HepG2 (cell line): Measurements from ENCODE around the gene ANXA2. TPM values are rescaled to one million over a fixed set of nuclear protein-coding genes. Genes with fewer than 3 reads are reported as not detected.

Source experiments
- ATAC-seq: fragments of 200-7000 bp; cut with Tn5 transposase; 3 replicates; pipeline ENCODE4 v1.9.1; 2020; ENCODE audit warnings: mild to moderate bottlenecking, moderate library complexity
- Bru-seq: library from RNA; stranded (reverse); fragments of 400-500 nt; gene quantifications from one replicate; lab custom pipeline; 2021; lab: Mats Ljungman, UMichigan
- BruChase-seq, 2 experiments: library from RNA; stranded (reverse); fragments of 400-500 nt; gene quantifications; one replicate each; lab custom pipeline; 2021; lab: Mats Ljungman, UMichigan
- BruUV-seq: library from RNA; stranded (reverse); fragments of 400-500 nt; replicated peaks from 2 replicates; lab custom pipeline; 2021; lab: Mats Ljungman, UMichigan
- CTCF ChIA-PET: fragments of 300-600 bp; formaldehyde crosslinking; extraction: SDS; loops from one replicate; lab custom pipeline; 2021; ENCODE audit warnings: low total read pairs, inconsistent platforms, low intra/inter-chr PET ratio; lab: Yijun Ruan, JAX
- POLR2A ChIA-PET: fragments of 350-600 bp; sonication (Branson Sonifier 250); formaldehyde crosslinking; loops from one replicate; lab custom pipeline; 2020; ENCODE audit warnings: antibody characterized with exemption, inconsistent platforms; lab: Yijun Ruan, JAX
- DNase-seq: peaks from one replicate; pipeline ENCODE4 v3.0.0-alpha.2; 2015; ENCODE audit warnings: low spot score
- FAIRE-seq: peaks from 3 replicates; lab custom pipeline; 2011; peaks lifted over from hg19 to GRCh38; lab: Jason Lieb, UNC
- H2AFZ ChIP-seq: one replicate; pipeline ENCODE4 v1.6.1; 2011; ENCODE audit warnings: low read length, inconsistent platforms
- H3K27ac ChIP-seq: fragments of 300-600 bp; 3 replicates; pipeline ENCODE4 v1.8.0; 2011; ENCODE audit warnings: mixed run types, mild to moderate bottlenecking, mixed read lengths, low read length, inconsistent platforms; ENCODE audit not compliant: insufficient read depth; ENCODE audit errors: extremely low read length
- H3K27me3 ChIP-seq, 2 experiments: fragments of 200-600 bp in 1 of 2; 2 replicates in 1 of 2; 3 replicates in 1 of 2; pipeline versions ENCODE4 v1.6.0 to v1.8.0; 2011; ENCODE audit warnings: low read length in 2 of 2, mild to moderate bottlenecking in 2 of 2, moderate library complexity in 2 of 2, inconsistent platforms in 1 of 2; ENCODE audit not compliant: insufficient read depth in 2 of 2, control insufficient read depth in 1 of 2
- H3K36me3 ChIP-seq, 2 experiments: fragments of 200-600 bp in 1 of 2; replicated peaks in 1 of 2; 2 replicates in 1 of 2; 3 replicates in 1 of 2; pipeline versions ENCODE4 v1.5.1 to v1.8.0; 2011; ENCODE audit warnings: low read length in 2 of 2, inconsistent platforms in 1 of 2; ENCODE audit not compliant: insufficient read depth in 2 of 2, control insufficient read depth in 1 of 2
- H3K4me1 ChIP-seq: 2 replicates; pipeline ENCODE4 v1.5.1; 2012; ENCODE audit warnings: low read length, inconsistent platforms; ENCODE audit not compliant: insufficient read depth
- H3K4me2 ChIP-seq: 2 replicates; pipeline ENCODE4 v1.6.0; 2011; ENCODE audit warnings: low read depth, low read length, inconsistent platforms
- H3K4me3 ChIP-seq, 3 experiments: fragments of 200-600 bp in 1 of 3; sonication (generic), shearing (Covaris generic) in 1 of 3; replicated peaks in 1 of 3; 2 replicates each; pipeline ENCODE4 v1.5.1; 2011 to 2016; ENCODE audit warnings: low read length in 3 of 3, inconsistent platforms in 2 of 3, low read depth in 2 of 3, mild to moderate bottlenecking in 2 of 3, control low read depth in 1 of 3, mixed read lengths in 1 of 3; ENCODE audit not compliant: insufficient read depth in 1 of 3
- H3K79me2 ChIP-seq: one replicate; pipeline ENCODE4 v1.6.1; 2011; ENCODE audit warnings: low read length, inconsistent platforms; ENCODE audit not compliant: insufficient read depth
- H3K9ac ChIP-seq: 2 replicates; pipeline ENCODE4 v1.6.0; 2011; ENCODE audit warnings: mild to moderate bottlenecking, low read depth, low read length, inconsistent platforms; ENCODE audit not compliant: insufficient read depth
- H3K9me3 ChIP-seq: 2 replicates; pipeline ENCODE4 v1.5.1; 2012; ENCODE audit warnings: mild to moderate bottlenecking, low read length
- H4K20me1 ChIP-seq: 2 replicates; pipeline ENCODE4 v1.6.0; 2011; ENCODE audit warnings: inconsistent platforms, mild to moderate bottlenecking, low read length, moderate library complexity; ENCODE audit not compliant: insufficient read depth
- HNRNPK ChIP-seq: fragments of 200-400 bp; formaldehyde crosslinking; IDR thresholded peaks from 2 replicates; pipeline ENCODE4 v1.6.1; 2018; ENCODE audit warnings: low read length, low read depth, moderate library complexity, mild to moderate bottlenecking; ENCODE audit not compliant: poor library complexity, severe bottlenecking
- ISX ChIP-seq: sonication (generic); formaldehyde crosslinking; conservative IDR thresholded peaks from 2 replicates; pipeline ENCODE4 v1.5.0; 2020; ENCODE audit warnings: missing genetic modification reagents
- RBFOX2 ChIP-seq: fragments of 200-400 bp; formaldehyde crosslinking; IDR thresholded peaks from 2 replicates; pipeline ENCODE4 v1.6.1; 2017; ENCODE audit warnings: low read depth, mild to moderate bottlenecking, low read length
- ZNF441 ChIP-seq: sonication (generic); formaldehyde crosslinking; IDR thresholded peaks from 2 replicates; pipeline ENCODE4 v1.7.0; 2021; ENCODE audit warnings: missing genetic modification reagents, borderline replicate concordance
- WGBS: methylation state at CpG from one replicate; pipeline ENCODE4 v1.1.6; 2017; ENCODE audit warnings: low lambda C conversion rate; 5-methylcytosine and 5-hydroxymethylcytosine counted together
- in situ Hi-C: cut with HindIII; loops from 2 replicates; pipeline ENCODE4 v1.10.0; 2017; ENCODE audit warnings: low pct_unique_long_range_greater_than_20kb; ENCODE audit not compliant: extremely low pct_ligation_motif_present
- intact Hi-C: fragments of 100-400 bp; cut with micrococcal nuclease; formaldehyde crosslinking; loops from one replicate; pipeline ENCODE4 v1.10.0; 2022; ENCODE audit not compliant: unreplicated experiment
- long read RNA-seq, 2 experiments: library from RNA in 1 of 2; library from polyadenylated mRNA in 1 of 2; stranded (forward) in 1 of 2; unstranded in 1 of 2; transcript quantifications; one replicate each; pipeline ENCODE4 v2.0.0, GENCODE V29; 2019 to 2022
- polyA minus RNA-seq, 3 experiments: library from RNA; depleted of rRNA, polyadenylated mRNA; stranded (reverse); fragments of >200 nt; gene quantifications; 2 replicates each; pipeline ENCODE4 v1.2.3, GENCODE V29; 2011; ENCODE audit warnings: low replicate concordance in 1 of 3
- polyA plus RNA-seq, 8 experiments: library from polyadenylated mRNA; depleted of rRNA in 3 of 8; stranded (reverse) in 7 of 8; unstranded in 1 of 8; fragments of >200 nt; fragmentation: Illumina TruSeq in 4 of 8; extraction: Trizol in 4 of 8; gene quantifications; 2 replicates each; pipeline versions ENCODE4 v1.2.1 to v1.2.3, GENCODE V29; 2011 to 2016; ENCODE audit warnings: low read depth in 4 of 8, missing spikeins in 1 of 8, mixed read lengths in 1 of 8; ENCODE audit not compliant: insufficient read depth in 1 of 8
- total RNA-seq, 5 experiments: library from RNA; depleted of rRNA; stranded (reverse); fragments of >200 nt; fragmentation: Illumina TruSeq; extraction: Trizol; gene quantifications; 2 replicates each; pipeline ENCODE4 v1.2.3, GENCODE V29; 2016; ENCODE audit warnings: low read depth in 1 of 5
- TF ChIP-seq, protein P1 (sequence below): sonication (generic); formaldehyde crosslinking; IDR thresholded peaks from 2 replicates; pipeline ENCODE4 v1.4.0; 2020; ENCODE audit warnings: missing genetic modification reagents
- TF ChIP-seq, protein P2 (sequence below): sonication (generic); formaldehyde crosslinking; IDR thresholded peaks from 2 replicates; pipeline ENCODE4 v1.4.0; 2020; ENCODE audit warnings: mild to moderate bottlenecking, missing genetic modification reagents, borderline replicate concordance

ANXA2 gene
- total RNA-seq (2016; rRNA removed; fragmentation: Illumina TruSeq; extraction: Trizol) (196 and 233 TPM in 2 replicates), polyA plus RNA-seq (2011; rRNA removed) (530 and 613 TPM in 2 replicates), polyA minus RNA-seq (2011; rRNA and poly(A)+ RNA removed; ENCODE audit: low replicate concordance) (575 and 2,115 TPM in 2 replicates), Bru-seq, nascent RNA (percentile 67 among the genes with signal in this experiment), BruChase-seq, experiment 1, labeled RNA remaining after a 6-hour chase (percentile 63 among the genes with signal in this experiment), BruChase-seq, experiment 2, labeled RNA remaining after a 2-hour chase (percentile 57 among the genes with signal in this experiment)
- 267 and 332 TPM in 2 replicates for total RNA-seq (2016; cell fraction: cytosol; rRNA removed; fragmentation: Illumina TruSeq; extraction: Trizol; ENCODE audit: low read depth)
- total RNA-seq (2016; cell fraction: insoluble cytoplasmic fraction; rRNA removed; fragmentation: Illumina TruSeq; extraction: Trizol), result 199 and 222 TPM in 2 replicates
- 458 TPM in 2 replicates for total RNA-seq (2016; cell fraction: membrane; rRNA removed; fragmentation: Illumina TruSeq; extraction: Trizol)
- 71.2 and 77.0 TPM in 2 replicates for total RNA-seq (2016; cell fraction: nucleus; rRNA removed; fragmentation: Illumina TruSeq; extraction: Trizol)
- 1,111 and 1,129 TPM in 2 replicates for polyA plus RNA-seq (2011; cell fraction: cytosol; rRNA removed)
- 334 and 382 TPM in 2 replicates for polyA plus RNA-seq (2011; cell fraction: nucleus; rRNA removed)
- polyA plus RNA-seq (2012), result 408 and 609 TPM in 2 replicates
- 359 and 376 TPM in 2 replicates for polyA plus RNA-seq (2016; cell fraction: cytosol; fragmentation: Illumina TruSeq; extraction: Trizol; ENCODE audit: low read depth)
- 206 and 224 TPM in 2 replicates for polyA plus RNA-seq (2016; cell fraction: insoluble cytoplasmic fraction; fragmentation: Illumina TruSeq; extraction: Trizol; ENCODE audit: low read depth)
- 410 and 414 TPM in 2 replicates for polyA plus RNA-seq (2016; cell fraction: membrane; fragmentation: Illumina TruSeq; extraction: Trizol; ENCODE audit: low read depth)
- polyA plus RNA-seq (2016; cell fraction: nucleus; fragmentation: Illumina TruSeq; extraction: Trizol; ENCODE audit: insufficient read depth, low read depth), result 104 and 114 TPM in 2 replicates
- polyA minus RNA-seq (2011; cell fraction: cytosol; rRNA and poly(A)+ RNA removed), result 200 and 206 TPM in 2 replicates
- 181 and 211 TPM in 2 replicates for polyA minus RNA-seq (2011; cell fraction: nucleus; rRNA and poly(A)+ RNA removed)
- long read RNA-seq, experiment 1, partial matches to known transcripts, result 7 of 101 reads
- long read RNA-seq, experiment 1, other reads (novel, unspliced or antisense), result 94 of 101 reads
- long read RNA-seq, experiment 2, partial matches to known transcripts, result 19 of 167 reads
- long read RNA-seq, experiment 2, other reads (novel, unspliced or antisense), result 147 of 167 reads

GRCh38 chr15:60397772-60398445 is at the start of gene ANXA2:
ANXA2 (minus strand) TSS chr15:60397986; CDS start chr15:60386075, 11,911 bp downstream.
- ChIA-PET CTCF (no interaction called here), POLR2A (interaction anchor here (0.6 kb wide), 1 partner anchor 709 kb away, joined by 3 read pairs; the partner anchor contains the start of gene BNIP2)
- FAIRE-seq, result no peak
- Histone ChIP-seq H3K4me2 (no peak within 1 kb of the TSS), H3K79me2 (peaks cover 65% of the 10 kb centered on the region), H3K9ac (peak within 1 kb of the TSS; percentile 5; the same call in 1 of the 2 replicates), H4K20me1 (no peaks in the 10 kb centered on the region), H3K27ac (peak within 1 kb of the TSS; percentile 39), H3K9me3 (no peaks in the 10 kb centered on the region), H3K4me3 (no peak within 1 kb of the TSS), H3K36me3 (peaks cover 1 to 12% of the 10 kb centered on the region in 2 experiments; a peak in 3 of 5 replicates), H3K4me1 (peaks cover 91% of the 10 kb centered on the region), H2AFZ (no peak within 1 kb of the TSS), H3K27me3 (no peaks in the 10 kb centered on the region; a peak in 1 of 5 replicates)
- DNase-seq, result no peak
- BruUV-seq, result no TSS peak
- intact Hi-C loops, result no loop called here
- ATAC-seq, result no peak
- WGBS, result 97% methylated on average over 45 of the region's 53 CpGs
- in situ Hi-C loops, result no loop called here
- TF ChIP-seq, protein P1, sequence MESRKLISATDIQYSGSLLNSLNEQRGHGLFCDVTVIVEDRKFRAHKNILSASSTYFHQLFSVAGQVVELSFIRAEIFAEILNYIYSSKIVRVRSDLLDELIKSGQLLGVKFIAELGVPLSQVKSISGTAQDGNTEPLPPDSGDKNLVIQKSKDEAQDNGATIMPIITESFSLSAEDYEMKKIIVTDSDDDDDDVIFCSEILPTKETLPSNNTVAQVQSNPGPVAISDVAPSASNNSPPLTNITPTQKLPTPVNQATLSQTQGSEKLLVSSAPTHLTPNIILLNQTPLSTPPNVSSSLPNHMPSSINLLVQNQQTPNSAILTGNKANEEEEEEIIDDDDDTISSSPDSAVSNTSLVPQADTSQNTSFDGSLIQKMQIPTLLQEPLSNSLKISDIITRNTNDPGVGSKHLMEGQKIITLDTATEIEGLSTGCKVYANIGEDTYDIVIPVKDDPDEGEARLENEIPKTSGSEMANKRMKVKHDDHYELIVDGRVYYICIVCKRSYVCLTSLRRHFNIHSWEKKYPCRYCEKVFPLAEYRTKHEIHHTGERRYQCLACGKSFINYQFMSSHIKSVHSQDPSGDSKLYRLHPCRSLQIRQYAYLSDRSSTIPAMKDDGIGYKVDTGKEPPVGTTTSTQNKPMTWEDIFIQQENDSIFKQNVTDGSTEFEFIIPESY (CRISPR knock-in tag), result peak; percentile 6; the same call in 1 of the 2 replicates
- TF ChIP-seq RBFOX2, result 0 out of 2 replicates have a peak, but pooled peaks have one; percentile 38
- peak; percentile 64 for TF ChIP-seq HNRNPK
- TF ChIP-seq ZNF441 (CRISPR knock-in tag), result no peak
- no peak for TF ChIP-seq ISX (CRISPR knock-in tag)
- TF ChIP-seq, protein P2, sequence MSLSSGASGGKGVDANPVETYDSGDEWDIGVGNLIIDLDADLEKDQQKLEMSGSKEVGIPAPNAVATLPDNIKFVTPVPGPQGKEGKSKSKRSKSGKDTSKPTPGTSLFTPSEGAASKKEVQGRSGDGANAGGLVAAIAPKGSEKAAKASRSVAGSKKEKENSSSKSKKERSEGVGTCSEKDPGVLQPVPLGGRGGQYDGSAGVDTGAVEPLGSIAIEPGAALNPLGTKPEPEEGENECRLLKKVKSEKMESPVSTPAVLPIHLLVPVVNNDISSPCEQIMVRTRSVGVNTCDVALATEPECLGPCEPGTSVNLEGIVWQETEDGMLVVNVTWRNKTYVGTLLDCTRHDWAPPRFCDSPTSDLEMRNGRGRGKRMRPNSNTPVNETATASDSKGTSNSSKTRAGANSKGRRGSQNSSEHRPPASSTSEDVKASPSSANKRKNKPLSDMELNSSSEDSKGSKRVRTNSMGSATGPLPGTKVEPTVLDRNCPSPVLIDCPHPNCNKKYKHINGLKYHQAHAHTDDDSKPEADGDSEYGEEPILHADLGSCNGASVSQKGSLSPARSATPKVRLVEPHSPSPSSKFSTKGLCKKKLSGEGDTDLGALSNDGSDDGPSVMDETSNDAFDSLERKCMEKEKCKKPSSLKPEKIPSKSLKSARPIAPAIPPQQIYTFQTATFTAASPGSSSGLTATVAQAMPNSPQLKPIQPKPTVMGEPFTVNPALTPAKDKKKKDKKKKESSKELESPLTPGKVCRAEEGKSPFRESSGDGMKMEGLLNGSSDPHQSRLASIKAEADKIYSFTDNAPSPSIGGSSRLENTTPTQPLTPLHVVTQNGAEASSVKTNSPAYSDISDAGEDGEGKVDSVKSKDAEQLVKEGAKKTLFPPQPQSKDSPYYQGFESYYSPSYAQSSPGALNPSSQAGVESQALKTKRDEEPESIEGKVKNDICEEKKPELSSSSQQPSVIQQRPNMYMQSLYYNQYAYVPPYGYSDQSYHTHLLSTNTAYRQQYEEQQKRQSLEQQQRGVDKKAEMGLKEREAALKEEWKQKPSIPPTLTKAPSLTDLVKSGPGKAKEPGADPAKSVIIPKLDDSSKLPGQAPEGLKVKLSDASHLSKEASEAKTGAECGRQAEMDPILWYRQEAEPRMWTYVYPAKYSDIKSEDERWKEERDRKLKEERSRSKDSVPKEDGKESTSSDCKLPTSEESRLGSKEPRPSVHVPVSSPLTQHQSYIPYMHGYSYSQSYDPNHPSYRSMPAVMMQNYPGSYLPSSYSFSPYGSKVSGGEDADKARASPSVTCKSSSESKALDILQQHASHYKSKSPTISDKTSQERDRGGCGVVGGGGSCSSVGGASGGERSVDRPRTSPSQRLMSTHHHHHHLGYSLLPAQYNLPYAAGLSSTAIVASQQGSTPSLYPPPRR (CRISPR knock-in tag), result no peak
